SKM-1 treated with dmso at 0.1 percent for 144 hours (cell line): ENCODE measurements around the gene OR2C3.
A peak's percentile ranks its signal among the peaks of the same experiment; 100 is the strongest.
"Not testable (repeated sequence)": the region's sequence is repeated elsewhere in the genome, so short reads cannot be mapped to it uniquely, and the experiment has no call there.

Experiments
- DNase-seq: peaks from one replicate; lab custom pipeline; 2025; ENCODE audit not compliant: unreplicated experiment; lab: John Stamatoyannopoulos, UW

The OR2C3 gene

DNA sequence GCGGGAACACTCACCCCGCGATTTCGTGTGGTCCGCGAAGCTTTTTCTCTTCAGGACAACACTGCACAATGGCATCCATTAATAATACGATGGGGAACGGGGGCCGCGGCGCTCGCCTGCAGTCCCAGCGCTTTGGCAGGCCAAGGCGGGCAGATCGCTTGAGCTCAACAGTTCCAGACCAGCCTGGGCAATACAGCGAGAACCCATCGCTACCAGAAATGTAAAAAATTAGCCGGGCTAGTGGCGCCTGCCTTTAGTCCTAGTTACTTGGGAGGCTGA is 17.7 kb downstream of the OR2C3 start:
- no peak for DNase-seq

DNA sequence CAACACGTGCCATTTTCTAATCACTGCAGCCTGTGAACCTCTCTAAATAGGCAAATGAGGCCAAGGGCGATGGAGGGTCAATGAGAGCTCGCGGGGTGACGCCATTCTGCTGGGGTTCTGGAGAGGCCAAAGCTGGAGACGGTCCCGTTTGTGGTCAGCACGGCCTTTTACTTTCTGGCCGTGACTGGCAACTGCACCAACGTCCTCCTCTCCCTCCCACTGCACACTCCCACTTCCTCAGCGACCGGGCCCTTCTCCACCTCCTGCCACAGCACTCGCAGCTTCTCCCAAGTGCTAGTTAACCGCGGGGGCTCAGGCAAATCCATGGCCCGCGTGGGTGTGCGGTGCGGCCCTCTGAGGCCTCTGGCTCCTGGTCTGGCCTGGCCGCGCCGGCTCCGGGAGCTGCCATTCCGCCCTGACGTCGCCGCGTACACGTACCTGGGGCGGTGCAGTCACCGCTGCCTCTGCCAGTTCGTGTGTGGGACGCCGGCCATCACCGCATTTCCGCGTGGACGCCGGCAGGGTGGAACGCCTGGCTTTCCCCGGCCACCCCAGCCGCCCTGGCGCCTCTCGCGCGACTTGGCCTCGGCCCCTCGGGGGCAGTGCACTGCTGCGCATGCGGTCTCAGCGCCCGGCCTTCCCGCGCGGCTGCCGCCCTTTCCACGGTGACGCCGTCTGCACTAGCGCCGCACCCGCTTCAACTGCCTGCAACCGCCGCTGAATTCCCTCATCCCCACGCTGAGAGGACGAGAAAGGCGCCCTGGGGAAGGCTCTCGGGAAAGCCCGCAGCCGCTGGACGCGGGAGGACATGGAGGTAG is 18.2 kb downstream of the OR2C3 start:
- no peak for DNase-seq

DNA sequence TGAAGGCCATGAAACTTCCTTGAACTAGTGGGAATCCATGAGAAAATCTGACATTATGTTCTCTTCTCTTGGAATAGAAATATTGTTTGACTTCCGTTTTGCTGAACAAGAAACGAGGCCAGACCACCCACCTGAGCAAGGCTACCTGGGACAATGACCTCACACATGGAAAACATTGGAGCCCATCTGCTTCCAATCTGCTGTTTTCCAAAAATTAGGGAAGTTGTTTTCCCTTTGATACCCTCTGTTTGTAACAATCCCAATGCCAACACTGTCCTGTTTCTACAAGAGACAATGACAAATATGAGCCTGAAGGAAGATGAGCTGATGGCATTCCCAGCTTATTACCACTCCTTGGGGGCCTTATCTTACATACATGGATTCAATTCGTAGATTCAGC is 29.4 kb downstream of the OR2C3 start:
- no peak for DNase-seq

DNA sequence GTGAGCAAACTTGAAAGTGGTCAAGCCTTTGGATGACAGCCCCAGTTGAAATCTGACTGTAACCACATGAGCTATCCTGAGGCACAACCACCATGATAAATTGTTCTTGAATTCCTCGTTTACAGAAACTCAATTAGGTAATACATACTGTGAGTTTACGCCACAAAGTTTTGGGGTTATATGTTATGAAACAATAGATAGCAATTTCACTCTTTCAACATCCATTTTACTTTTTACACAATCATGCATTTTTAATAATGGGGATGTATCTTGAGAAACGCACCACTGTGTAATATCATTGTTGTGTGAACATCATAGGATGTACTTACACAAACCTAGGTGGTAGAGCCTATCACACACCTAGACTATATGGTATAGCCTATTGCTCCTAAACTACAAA is 35.4 kb downstream of the OR2C3 start:
- DNase-seq, result peak; percentile 22

DNA sequence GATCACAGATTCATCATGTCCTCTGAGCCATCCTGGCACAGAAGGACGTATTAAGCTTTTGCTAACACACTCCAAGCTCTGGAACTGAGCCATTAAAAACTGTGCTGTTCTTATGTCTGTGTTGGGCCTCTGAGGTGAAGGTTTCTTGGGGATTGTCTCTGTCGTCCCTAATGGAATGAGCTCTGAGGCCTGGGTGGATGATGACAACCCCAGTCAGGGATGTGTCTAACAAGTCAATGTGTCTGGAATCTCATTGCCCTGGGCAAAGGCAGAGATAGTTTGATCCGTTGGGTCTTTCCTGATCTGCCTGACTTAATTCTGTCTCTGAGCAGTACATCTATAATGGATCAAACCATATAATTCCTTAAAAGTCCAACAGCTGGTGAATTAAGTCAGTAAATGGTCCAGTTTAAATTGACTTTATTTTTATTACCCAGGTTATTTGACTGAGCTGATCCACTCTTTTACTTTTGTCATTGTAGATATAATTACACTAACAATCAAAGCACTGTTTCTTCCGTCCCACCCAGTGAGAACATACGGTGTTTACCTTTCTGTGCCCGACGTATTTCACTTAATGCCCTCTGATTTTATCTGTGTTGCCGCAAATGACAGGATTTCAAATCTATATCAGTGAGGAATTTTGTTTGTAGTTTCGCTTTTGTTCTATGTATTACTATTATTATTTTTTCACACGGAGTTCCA is 39.5 kb downstream of the OR2C3 start:
- no peak for DNase-seq

DNA sequence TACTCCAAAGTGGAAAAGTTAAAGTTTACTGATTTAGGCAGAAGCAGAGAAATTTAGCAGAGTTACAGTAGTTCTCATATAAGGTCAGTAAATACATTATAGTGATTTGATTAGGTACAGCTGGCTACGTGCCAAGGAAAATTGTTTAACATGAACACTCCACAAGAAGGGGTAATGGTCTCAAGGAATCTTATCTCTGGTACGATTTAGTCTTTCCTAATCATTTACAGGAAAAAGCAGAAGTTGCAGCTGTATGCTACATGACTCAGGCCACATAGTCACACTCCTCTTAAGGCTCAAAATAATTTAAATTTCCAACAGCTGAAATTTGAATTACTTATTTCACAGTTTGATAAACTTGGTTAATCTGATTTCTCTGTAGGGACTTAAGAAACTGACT is 41.5 kb downstream of the OR2C3 start:
- peak; percentile 93 for DNase-seq

DNA sequence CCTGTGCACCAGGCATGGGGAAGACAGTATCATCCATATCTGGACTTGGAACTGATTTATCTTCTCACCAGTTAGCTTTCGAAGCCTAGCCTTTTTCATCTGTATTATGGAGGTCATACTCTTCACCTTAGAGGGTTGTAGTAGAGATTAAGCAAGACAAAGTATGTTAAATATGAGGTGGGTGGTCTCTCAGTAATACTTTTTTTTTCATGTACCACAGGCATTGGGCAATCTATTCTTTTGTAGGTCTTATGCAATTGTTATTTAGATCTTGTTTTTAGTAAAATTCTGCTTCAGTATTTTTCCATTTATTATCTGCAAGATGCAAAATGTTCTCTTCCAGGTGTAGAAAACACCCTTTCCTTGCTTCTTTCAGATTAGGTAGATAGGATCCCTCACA is 43.1 kb downstream of the OR2C3 start:
- no peak for DNase-seq

DNA sequence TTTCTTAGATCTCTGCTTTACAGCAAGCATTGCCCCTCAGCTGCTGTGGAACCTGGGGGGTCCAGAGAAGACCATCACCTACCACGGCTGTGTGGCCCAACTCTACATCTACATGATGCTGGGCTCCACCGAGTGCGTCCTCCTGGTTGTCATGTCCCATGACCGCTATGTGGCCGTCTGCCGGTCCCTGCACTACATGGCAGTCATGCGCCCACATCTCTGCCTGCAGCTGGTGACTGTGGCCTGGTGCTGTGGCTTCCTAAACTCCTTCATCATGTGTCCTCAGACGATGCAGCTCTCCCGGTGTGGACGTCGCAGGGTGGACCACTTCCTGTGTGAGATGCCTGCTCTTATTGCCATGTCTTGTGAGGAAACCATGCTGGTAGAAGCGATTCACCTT is 44.9 kb downstream of the OR2C3 start:
- DNase-seq, result no peak

DNA sequence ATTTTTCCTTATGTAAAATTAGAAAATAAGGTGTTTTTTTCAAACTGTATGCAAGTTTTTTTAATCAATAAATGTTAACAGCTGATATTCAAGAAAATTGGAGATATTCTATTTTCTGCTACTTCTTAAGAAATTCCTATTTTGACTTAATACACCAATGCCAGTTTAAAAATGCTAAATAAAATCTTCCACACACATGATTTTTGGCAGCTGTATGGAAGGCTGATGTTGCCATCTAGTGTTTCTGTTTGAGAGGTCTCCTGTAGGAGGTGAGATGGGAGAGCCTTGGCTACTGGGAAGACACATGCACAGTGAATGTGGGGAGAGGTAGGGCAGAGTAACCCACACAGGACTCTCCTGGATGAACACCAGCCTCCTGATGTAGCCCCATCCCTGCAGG is 49.2 kb downstream of the OR2C3 start:
- DNase-seq, result peak; percentile 59

DNA sequence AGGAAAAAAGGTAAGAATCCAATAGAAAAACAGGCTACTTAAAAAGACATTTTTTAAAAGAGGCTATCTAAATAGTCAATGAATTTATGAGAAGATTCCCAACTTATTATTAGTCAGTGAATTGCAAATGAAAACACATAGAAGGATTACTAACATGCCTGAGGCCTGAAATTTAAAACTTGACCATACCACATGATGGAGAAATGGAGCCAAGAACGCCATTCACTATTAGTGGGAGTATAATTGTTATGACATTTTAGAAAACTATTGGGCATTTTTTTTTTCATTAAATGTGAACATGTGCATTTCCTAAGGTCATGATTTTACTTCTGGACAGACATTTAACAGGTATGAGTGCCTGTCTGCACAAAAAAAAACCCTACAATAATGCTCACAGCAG is 53.5 kb downstream of the OR2C3 start:
- no peak for DNase-seq

DNA sequence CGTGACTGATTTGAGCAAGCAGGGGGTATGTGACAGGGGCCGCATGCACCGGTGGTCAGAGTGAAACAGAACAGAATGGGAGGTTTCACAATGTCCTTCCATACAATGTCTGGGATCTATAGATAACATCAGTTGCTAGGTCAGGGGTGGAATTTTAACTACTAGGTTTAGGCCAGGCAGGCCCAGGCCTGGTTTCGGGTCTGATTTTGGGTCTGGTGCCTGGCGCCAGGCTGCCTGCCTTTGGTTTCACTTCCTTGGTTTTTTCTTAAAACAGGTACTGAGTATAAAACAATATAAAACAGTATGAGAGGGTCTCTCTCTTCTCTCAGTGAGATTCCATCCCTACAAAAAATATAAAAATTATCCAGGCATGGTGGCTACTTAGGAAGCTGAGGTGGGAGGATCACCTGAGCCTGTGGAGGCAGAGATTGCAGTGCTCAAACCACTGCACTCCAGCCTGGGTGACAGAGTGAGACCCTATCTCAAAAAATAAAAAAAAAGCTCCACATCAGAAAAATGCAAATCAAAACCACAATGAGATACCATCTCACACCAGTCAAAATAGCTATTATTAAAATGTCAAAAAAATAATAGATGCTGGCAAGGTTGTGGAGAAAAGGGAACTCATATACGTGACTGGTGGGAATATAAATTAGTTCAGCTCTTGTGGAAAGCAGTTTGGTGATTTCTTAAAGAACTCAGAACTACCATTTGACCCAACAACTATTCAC is 59.7 kb downstream of the OR2C3 start:
- DNase-seq, result not testable (repeated sequence)

DNA sequence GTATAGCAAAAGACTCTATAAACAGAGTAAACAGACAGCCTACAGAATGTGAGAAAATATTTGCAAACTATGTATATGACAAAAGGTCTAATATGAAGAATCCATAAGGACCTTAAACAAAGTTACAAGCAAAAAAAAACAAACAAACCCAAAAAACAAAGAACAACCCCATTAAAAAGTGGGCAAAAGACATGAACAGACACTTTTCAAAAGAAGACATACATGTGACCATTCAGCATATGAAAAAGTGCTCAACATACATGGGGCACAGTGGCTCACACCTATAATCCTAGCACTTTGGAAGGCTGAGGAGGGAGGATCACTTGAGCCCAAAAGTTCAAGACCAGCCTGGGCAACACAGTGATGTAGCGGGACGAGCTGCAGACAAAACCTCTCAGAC is 60.4 kb downstream of the OR2C3 start:
- no peak for DNase-seq
